H1 (cell line): ENCODE results near the gene GPRIN1. TPM values are rescaled to one million over a fixed set of nuclear protein-coding genes. Genes with fewer than 3 reads are reported as not detected.

ENCODE experiments used
- HDAC2 ChIP-seq, 2 experiments: fragments of 300-600 bp in 1 of 2; sonication (generic) in 1 of 2; IDR thresholded peaks; 2 replicates each; pipeline ENCODE4 v1.6.1; 2011 to 2012; ENCODE audit warnings: low read depth in 2 of 2, low read length in 2 of 2, mild to moderate bottlenecking in 2 of 2, moderate library complexity in 2 of 2, borderline replicate concordance in 1 of 2, inconsistent platforms in 1 of 2
- NRF1 ChIP-seq: IDR thresholded peaks from 2 replicates; pipeline ENCODE4 v1.6.1; 2011; ENCODE audit warnings: mild to moderate bottlenecking, low read depth, low read length, improper control_type of control experiment
- PHF8 ChIP-seq: fragments of 200-600 bp; sonication (generic); conservative IDR thresholded peaks from 2 replicates; pipeline ENCODE4 v1.7.1; 2012; ENCODE audit warnings: low read depth, mild to moderate bottlenecking, inconsistent platforms, low read length, moderate library complexity
- RAD21 ChIP-seq, 2 experiments: IDR thresholded peaks in 1 of 2; conservative IDR thresholded peaks in 1 of 2; 2 replicates each; pipeline ENCODE4 v1.6.1; 2011; ENCODE audit warnings: low read depth in 2 of 2, low read length in 2 of 2, improper control_type of control experiment in 1 of 2, inconsistent platforms in 1 of 2, mild to moderate bottlenecking in 1 of 2, moderate library complexity in 1 of 2
- SIN3A ChIP-seq, 2 experiments: IDR thresholded peaks in 1 of 2; conservative IDR thresholded peaks in 1 of 2; 2 replicates each; pipeline ENCODE4 v1.6.1; 2011 to 2012; ENCODE audit warnings: low read length in 2 of 2, improper control_type of control experiment in 1 of 2, low read depth in 1 of 2, mild to moderate bottlenecking in 1 of 2
- SP2 ChIP-seq: IDR thresholded peaks from 2 replicates; pipeline ENCODE4 v1.6.1; 2012; ENCODE audit warnings: mild to moderate bottlenecking, low read length, inconsistent platforms
- TAF1 ChIP-seq: IDR thresholded peaks from 2 replicates; pipeline ENCODE4 v1.6.1; 2011; ENCODE audit warnings: mild to moderate bottlenecking, low read depth, low read length
- TCF12 ChIP-seq: IDR thresholded peaks from 2 replicates; pipeline ENCODE4 v1.6.1; 2011; ENCODE audit warnings: low read depth, mild to moderate bottlenecking, low read length
- polyA plus RNA-seq, 7 experiments: library from polyadenylated mRNA; depleted of rRNA in 3 of 7; stranded (reverse) in 5 of 7; unstranded in 2 of 7; fragments of >200 nt in 5 of 7; fragments of 200-250 nt in 2 of 7; gene quantifications; 1 replicate in 5 of 7; 2 replicates in 1 of 7; 4 replicates in 1 of 7; pipeline versions ENCODE4 v1.2.1 to v1.2.3, GENCODE V29; 2011 to 2013; ENCODE audit warnings: missing spikeins in 2 of 7, mixed read lengths in 2 of 7
- total RNA-seq: library from RNA; stranded (reverse); fragmentation: NEBNext Ultra II Directional; extraction: Animal tissue kit (Norgen Biotek cat#: 25700); gene quantifications from 2 replicates; pipeline ENCODE4 v1.2.1, GENCODE V29; 2021
- TF ChIP-seq, protein P1 (sequence below): IDR thresholded peaks from 2 replicates; pipeline ENCODE4 v1.6.1; 2012; ENCODE audit warnings: inconsistent platforms

The GPRIN1 gene
- total and polyA plus RNA-seq, 2 of the 8 experiments (the other 6 are each of a cell fraction or from before 2014, with no cell fraction given): 3.3 to 12.0 TPM

DNA sequence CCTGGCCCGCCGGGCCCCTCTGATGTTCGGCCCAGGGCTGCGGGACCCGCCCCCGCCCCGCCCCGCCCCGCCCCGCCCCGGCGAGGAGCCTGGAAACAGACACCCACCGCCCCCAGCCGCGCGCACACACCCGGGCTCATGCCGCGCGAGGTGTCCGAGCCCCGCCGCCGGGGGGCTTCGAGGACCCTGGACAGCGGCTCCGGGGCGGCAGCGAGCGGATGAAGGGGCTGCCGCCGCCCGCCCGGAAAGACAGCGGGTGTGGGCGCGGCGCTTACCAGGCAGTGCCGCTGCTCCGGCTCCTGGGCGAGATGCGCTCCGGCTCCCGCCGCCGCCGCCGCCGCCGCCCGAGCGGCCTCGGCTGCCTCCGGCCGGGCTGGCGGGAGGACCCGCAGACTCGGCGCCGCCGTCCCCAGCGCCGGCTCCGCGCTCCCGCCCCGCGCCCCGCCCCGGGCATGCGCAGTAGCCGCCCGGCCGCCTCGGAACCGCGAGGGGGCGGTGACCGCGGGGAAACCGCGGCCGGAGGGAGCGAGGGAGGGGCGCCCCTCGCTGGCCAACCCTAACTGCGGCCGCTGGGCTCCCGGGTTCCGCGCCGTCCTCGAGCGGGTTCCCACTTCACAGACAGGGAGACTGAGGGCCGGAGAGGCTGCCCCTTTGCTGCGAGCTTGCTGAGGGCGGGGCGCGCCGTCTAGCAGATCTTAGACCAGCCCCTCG is at the start of gene GPRIN1 (continued):
- no peak for TF ChIP-seq SP2
- TF ChIP-seq PHF8: 0 out of 2 replicates have a peak, but pooled peaks have one; percentile 25
- TF ChIP-seq, protein P1, sequence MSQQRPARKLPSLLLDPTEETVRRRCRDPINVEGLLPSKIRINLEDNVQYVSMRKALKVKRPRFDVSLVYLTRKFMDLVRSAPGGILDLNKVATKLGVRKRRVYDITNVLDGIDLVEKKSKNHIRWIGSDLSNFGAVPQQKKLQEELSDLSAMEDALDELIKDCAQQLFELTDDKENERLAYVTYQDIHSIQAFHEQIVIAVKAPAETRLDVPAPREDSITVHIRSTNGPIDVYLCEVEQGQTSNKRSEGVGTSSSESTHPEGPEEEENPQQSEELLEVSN: 0 out of 2 replicates have a peak, but pooled peaks have one; percentile 16
- TF ChIP-seq SIN3A (conservative IDR thresholded peaks at IDR 0.05 in 1 of 2, IDR thresholded peaks at IDR 0.05 in 1 of 2; ENCODE audit: low read depth in 1 of 2, low read length in 2 of 2): peak in 1 of 2 experiments; percentile 75; a peak in 3 of 4 replicates
- no peak for TF ChIP-seq TCF12
- peak; percentile 35; the same call in 1 of the 2 replicates for TF ChIP-seq TAF1
- TF ChIP-seq RAD21 (IDR thresholded peaks at IDR 0.05 in 1 of 2, conservative IDR thresholded peaks at IDR 0.05 in 1 of 2; ENCODE audit: low read depth in 2 of 2, low read length in 2 of 2): peak; percentile 22 to 55; a peak in 3 of 4 replicates
- peak; percentile 57 for TF ChIP-seq NRF1
- TF ChIP-seq HDAC2 (IDR thresholded peaks at IDR 0.05; ENCODE audit: borderline replicate concordance in 1 of 2, low read depth in 2 of 2, low read length in 2 of 2): peak; percentile 19 to 63; a peak in 1 of 4 replicates
